ENCODE results near the gene FGF14. TPM values are rescaled to one million over a fixed set of nuclear protein-coding genes. Genes with fewer than 3 reads are reported as not detected.

The FGF14 gene
- 0.01 to 0.11 TPM in 2 of 5 replicates, not detected in the others for total RNA-seq (2022; extraction: Qiagen RNA extraction)

GRCh38 chr13:102401766-102402165 lies at the start of gene FGF14:
Gene FGF14 (minus strand): TSS chr13:102402048.

Other genes with a start within 250 kb of the FGF14 start
- 10.3 to 18.8 TPM (median 17.3 TPM) in 5 replicates for gene TPP2, start 194.9 kb upstream of the FGF14 start, total RNA-seq (2022; extraction: Qiagen RNA extraction)

Measured in A549 treated with dexamethasone at 1 μM for 4 hours (cell line).